Mucosa of descending colon (tissue), 3 donors: ENCODE data around the gene PITPNC1. TPM values are rescaled to one million over a fixed set of nuclear protein-coding genes. Genes with fewer than 3 reads are reported as not detected.
"Not testable (repeated sequence)": the region's sequence is repeated elsewhere in the genome, so short reads cannot be mapped to it uniquely, and the experiment has no call there.

Source experiments
- ATAC-seq: fragments of 200-7000 bp; cut with Tn5 transposase; one replicate; pipeline ENCODE4 v1.9.1; 2020; ENCODE audit warnings: mild to moderate bottlenecking, moderate library complexity
- DNase-seq, 3 donors: peaks; one replicate each; pipeline ENCODE4 v3.0.0-alpha.2; 2020
- H3K36me3 ChIP-seq: fragments of 200-600 bp; one replicate; pipeline ENCODE4 v1.8.0; 2021; ENCODE audit warnings: low read depth, mild to moderate bottlenecking
- H3K4me1 ChIP-seq: fragments of 200-600 bp; one replicate; pipeline ENCODE4 v1.8.0; 2021; ENCODE audit warnings: low read depth, mild to moderate bottlenecking
- H3K4me3 ChIP-seq: fragments of 200-600 bp; one replicate; pipeline ENCODE4 v1.8.0; 2021; ENCODE audit warnings: mild to moderate bottlenecking
- H3K9me3 ChIP-seq: fragments of 200-600 bp; one replicate; pipeline ENCODE4 v1.8.0; 2021; ENCODE audit warnings: mild to moderate bottlenecking
- intact Hi-C, 2 donors: fragments of 100-400 bp; cut with DNase I in 1 of 2; cut with micrococcal nuclease in 1 of 2; formaldehyde crosslinking; loops; one replicate each; pipeline versions ENCODE4 v1.11.0 to v1.11.1; 2022; cut with DNase I, micrococcal nuclease
- total RNA-seq, 3 donors: library from RNA; stranded (reverse); fragmentation: NEBNext Ultra II Directional in 2 of 3; extraction: Animal tissue kit (Norgen Biotek cat#: 25700) in 2 of 3; gene quantifications; one replicate each; pipeline versions ENCODE4 v1.2.1 to v1.2.4, GENCODE V29; 2021 to 2023
- TF ChIP-seq, protein P1 (sequence below): fragments of 200-600 bp; IDR thresholded peaks from one replicate; pipeline ENCODE4 v1.8.0; 2022; ENCODE audit warnings: antibody characterized with exemption, mild to moderate bottlenecking
- donor health status: DM: no; HTN: no; CAD: no; lungs with moderate emphysema.
- donor health status: DM: no; HTN: no; CAD: no.
- donor health status: DM: no; HTN: yes; CAD: no.

Gene PITPNC1
- total RNA-seq, 3 donors from 2014 or later: 10.7 to 11.4 (median 10.9) TPM

DNA sequence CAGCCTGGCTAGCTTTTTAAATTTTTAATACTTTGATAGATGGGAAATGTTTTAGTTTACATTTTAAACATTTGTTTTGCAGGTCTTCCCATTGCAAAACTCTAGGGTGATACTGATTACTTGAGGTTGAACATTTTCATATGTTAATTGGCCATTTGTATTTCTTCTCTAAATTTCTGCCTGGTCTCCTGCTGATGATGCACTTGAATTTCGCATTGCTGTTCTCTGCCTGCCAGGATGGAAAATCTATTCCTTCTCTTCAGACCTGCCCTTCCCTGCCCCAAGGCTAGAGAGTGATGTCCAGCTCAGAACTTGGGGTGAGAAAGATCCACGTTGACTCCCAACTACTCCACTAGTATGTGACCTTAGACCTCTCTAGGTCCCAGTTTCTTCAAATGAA, 134.7 kb downstream of the PITPNC1 start:
- H3K4me1 ChIP-seq: no peaks in the 10 kb centered on the region
- DNase-seq: no peak
- no peaks in the 10 kb centered on the region for H3K36me3 ChIP-seq
- H3K9me3 ChIP-seq: peaks cover 7% of the 10 kb centered on the region
- ATAC-seq: no peak
- no peak overlapping the region for H3K4me3 ChIP-seq
- TF ChIP-seq, protein P1, sequence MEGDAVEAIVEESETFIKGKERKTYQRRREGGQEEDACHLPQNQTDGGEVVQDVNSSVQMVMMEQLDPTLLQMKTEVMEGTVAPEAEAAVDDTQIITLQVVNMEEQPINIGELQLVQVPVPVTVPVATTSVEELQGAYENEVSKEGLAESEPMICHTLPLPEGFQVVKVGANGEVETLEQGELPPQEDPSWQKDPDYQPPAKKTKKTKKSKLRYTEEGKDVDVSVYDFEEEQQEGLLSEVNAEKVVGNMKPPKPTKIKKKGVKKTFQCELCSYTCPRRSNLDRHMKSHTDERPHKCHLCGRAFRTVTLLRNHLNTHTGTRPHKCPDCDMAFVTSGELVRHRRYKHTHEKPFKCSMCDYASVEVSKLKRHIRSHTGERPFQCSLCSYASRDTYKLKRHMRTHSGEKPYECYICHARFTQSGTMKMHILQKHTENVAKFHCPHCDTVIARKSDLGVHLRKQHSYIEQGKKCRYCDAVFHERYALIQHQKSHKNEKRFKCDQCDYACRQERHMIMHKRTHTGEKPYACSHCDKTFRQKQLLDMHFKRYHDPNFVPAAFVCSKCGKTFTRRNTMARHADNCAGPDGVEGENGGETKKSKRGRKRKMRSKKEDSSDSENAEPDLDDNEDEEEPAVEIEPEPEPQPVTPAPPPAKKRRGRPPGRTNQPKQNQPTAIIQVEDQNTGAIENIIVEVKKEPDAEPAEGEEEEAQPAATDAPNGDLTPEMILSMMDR: no peak
- intact Hi-C loops: no loop called here

DNA sequence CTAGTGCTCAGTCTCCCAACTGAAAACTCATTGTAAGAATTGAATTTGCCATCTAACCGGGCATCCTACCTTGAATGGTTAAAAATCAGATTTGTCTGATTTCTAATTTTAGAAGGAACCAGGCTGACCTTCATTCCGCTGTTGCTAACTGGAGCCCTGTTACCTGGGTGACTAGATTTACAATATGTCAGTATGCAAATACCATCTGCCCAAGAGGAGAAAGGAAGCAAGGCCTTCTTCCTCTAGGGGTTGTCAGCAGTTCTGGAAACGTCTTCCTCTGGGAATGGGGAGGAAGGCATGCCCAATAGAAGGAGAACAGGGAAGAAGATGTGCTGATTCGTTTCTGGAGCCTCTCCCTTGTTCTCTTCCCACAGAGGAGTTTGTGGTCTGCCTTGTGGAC, 137.9 kb downstream of the PITPNC1 start:
- intact Hi-C loops: no loop called here
- ATAC-seq: peak; percentile 84

DNA sequence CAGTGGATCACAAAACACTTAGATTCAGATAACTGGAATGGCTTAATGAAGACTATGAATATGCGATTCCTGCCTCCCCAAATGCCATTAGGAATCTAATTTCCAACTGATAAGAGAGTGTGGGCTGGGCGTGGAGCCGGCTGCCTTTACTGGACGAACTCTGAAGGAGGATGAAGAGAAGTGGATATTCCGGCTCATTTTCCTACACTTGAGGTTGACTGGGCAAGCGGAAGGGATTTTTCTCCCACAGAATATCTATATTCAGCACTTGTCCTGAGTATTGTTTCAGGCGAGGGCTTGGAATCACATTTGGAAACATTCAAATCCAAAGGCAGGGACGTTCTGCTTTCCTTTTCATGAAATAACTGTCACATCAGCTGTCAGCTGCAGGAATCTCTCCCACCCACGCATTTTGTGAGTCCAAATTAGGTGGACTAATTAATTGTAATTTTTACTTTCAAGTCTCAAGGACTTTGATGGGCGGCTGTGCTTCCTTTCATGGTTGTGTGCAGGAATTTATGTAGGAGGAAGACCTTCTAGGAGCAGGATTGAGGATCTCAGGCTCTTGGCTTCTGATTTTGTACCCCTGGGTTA, 138.5 kb downstream of the PITPNC1 start:
- DNase-seq (no peak), ATAC-seq (no peak)
- intact Hi-C loops: no loop called here
- Histone ChIP-seq H3K4me3 (no peak overlapping the region), H3K4me1 (no peaks in the 10 kb centered on the region), H3K36me3 (no peaks in the 10 kb centered on the region), H3K9me3 (no peaks in the 10 kb centered on the region)
- TF ChIP-seq, protein P1: no peak

More for the DNA sequence above, 137.9 kb downstream of the PITPNC1 start:
- Histone ChIP-seq H3K9me3 (no peaks in the 10 kb centered on the region), H3K4me1 (no peaks in the 10 kb centered on the region), H3K4me3 (no peak overlapping the region), H3K36me3 (no peaks in the 10 kb centered on the region)
- TF ChIP-seq, protein P1: no peak
- DNase-seq: no peak

DNA sequence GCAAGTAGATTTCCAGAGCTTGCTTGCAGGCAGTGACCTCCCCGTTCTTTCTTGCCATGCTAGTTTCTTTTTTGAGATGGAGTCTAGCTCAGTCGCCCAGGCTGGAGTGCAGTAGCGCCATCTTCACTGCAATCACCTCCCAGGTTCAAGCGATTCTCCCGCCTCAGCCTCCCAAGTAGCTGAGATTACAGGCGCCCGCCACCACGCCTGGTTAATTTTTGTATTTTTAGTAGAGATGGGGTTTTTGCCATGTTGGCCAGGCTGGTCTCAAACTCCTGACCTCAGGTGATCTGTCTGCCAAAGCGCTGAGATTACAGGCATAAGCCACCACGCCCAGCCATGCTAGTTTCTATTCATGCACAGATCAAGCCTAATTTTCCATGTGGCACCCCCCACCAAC, 139.5 kb downstream of the PITPNC1 start:
- not testable (repeated sequence) for H3K36me3 ChIP-seq, ATAC-seq

DNA sequence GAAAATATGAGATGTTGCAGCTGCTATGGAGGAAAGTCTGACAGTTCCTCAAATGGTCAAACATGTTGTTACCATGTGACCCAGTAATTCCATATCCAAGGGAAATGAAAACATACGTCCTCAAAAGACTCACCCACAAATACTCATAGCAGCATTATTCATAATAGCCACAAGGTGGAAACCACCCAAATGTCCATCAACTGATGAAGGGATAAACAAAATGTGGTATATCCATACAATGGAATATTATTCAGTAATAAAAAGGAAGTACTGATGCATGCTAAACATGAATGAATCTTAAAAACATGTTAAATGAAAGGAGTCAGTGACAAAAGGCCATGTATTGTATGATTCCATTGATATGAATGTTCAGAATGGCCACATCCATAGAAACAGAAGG, 140.2 kb downstream of the PITPNC1 start:
- ATAC-seq: no peak
- TF ChIP-seq, protein P1: no peak
- H3K4me1 ChIP-seq: no peaks in the 10 kb centered on the region
- H3K4me3 ChIP-seq: no peak overlapping the region
- H3K36me3 ChIP-seq: no peaks in the 10 kb centered on the region
- no peaks in the 10 kb centered on the region for H3K9me3 ChIP-seq
- DNase-seq: no peak
- intact Hi-C loops: no loop called here

More for the DNA sequence above, 139.5 kb downstream of the PITPNC1 start:
- DNase-seq, H3K4me1 ChIP-seq, H3K4me3 ChIP-seq, intact Hi-C loops, H3K9me3 ChIP-seq: not testable (repeated sequence)

DNA sequence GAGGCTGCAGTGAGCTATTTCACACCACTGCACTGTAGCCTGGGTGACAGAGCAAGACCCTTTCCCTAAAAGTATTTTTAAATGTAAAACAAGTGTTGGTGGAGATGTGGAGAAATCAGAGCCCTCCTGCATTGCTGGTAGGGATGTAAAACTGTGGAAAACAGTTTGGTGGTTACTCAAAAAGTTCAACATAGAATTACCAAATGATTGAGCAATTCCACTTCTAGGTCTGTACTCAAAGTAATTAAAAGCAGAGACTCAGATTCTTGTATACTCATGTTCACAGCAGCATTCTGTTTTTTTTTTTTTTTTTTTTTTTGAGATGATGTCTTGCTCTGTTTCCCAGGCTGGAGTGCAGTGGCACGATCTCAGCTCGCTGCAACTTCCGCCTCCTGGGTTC, 141.8 kb downstream of the PITPNC1 start:
- DNase-seq (no peak), ATAC-seq (no peak)
- intact Hi-C loops: no loop called here
- TF ChIP-seq, protein P1: no peak
- Histone ChIP-seq H3K9me3 (no peaks in the 10 kb centered on the region), H3K4me1 (no peaks in the 10 kb centered on the region), H3K36me3 (no peaks in the 10 kb centered on the region), H3K4me3 (no peak overlapping the region)
